Spinal cord (tissue), 10 donors: ENCODE results near the gene ISOC2. TPM values are rescaled to one million over a fixed set of nuclear protein-coding genes. Genes with fewer than 3 reads are reported as not detected.
"Not testable (repeated sequence)": the region's sequence is repeated elsewhere in the genome, so short reads cannot be mapped to it uniquely, and the experiment has no call there.

Experiments
- DNase-seq, 6 donors: peaks; one replicate each; pipeline versions ENCODE4 v3.0.0 to v3.0.0-alpha.2; 2013 to 2015; ENCODE audit warnings: low spot score in 6 of 6, low read depth in 4 of 6
- H3K27ac ChIP-seq: one replicate; pipeline ENCODE4 v1.5.1; 2013; ENCODE audit warnings: low read depth, low read length, control low read depth
- H3K27me3 ChIP-seq: one replicate; pipeline ENCODE4 v1.6.1; 2013; ENCODE audit warnings: low read length; ENCODE audit not compliant: control insufficient read depth, insufficient read depth
- H3K36me3 ChIP-seq: one replicate; pipeline ENCODE4 v1.6.1; 2013; ENCODE audit warnings: low read length; ENCODE audit not compliant: control insufficient read depth, insufficient read depth
- H3K4me1 ChIP-seq: one replicate; pipeline ENCODE4 v1.6.1; 2013; ENCODE audit warnings: low read length; ENCODE audit not compliant: control insufficient read depth, insufficient read depth
- H3K4me3 ChIP-seq: one replicate; pipeline ENCODE4 v1.5.1; 2013; ENCODE audit warnings: low read depth, low read length, control low read depth
- H3K9me3 ChIP-seq: one replicate; pipeline ENCODE4 v1.6.1; 2013; ENCODE audit warnings: low read length; ENCODE audit not compliant: control insufficient read depth, insufficient read depth
- WGBS: methylation state at CpG from one replicate; pipeline ENCODE4 v1.1.5; 2013; ENCODE audit warnings: missing lambda C conversion rate; ENCODE audit not compliant: insufficient coverage; 5-methylcytosine and 5-hydroxymethylcytosine counted together
- polyA plus RNA-seq, 2 donors: library from polyadenylated mRNA; unstranded; fragments of 120-200 nt; gene quantifications; one replicate each; pipeline ENCODE4 v1.2.1, GENCODE V29; 2013; ENCODE audit not compliant: insufficient read length in 2 of 2
- total RNA-seq, 2 donors: library from RNA; depleted of rRNA in 1 of 2; stranded (reverse); fragments of 120-200 nt in 1 of 2; fragments of >200 nt in 1 of 2; gene quantifications; one replicate each; pipeline versions ENCODE4 v1.2.3 to v1.2.4, GENCODE V29; 2013 to 2014
- donor health status: healthy.

The ISOC2 gene
- total and polyA plus RNA-seq, 4 donors = 30.3 to 65.1 (median 59.8) TPM

DNA sequence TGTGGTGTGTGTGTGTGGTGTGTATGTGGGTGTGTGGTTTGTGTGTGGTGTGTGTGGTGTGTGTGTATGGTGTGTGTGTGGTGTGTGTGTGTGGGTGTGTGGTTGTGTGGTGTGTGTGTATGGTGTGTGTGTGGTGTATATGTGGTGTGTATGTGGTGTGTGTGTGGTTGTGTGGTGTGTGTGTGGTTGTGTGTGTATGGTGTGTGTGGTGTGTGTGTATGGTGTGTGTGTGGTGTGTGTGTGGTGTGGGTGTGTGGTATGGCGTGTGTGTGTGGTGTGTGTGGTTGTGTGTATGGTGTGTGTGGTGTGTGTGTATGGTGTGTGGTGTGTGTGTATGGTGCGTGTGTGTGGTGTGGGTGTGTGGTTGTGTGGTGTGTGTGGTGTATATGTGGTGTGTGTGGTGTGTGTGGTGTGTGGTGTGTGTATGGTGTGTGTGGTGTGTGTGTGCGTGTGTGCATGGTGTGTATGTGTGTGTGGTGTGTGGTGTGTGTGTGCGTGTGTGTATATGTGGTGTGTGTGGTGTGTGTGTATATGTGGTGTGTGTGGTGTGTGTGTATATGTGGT lies 27.0 kb downstream of the ISOC2 start:
- peaks cover 11% of the 10 kb centered on the region for H3K4me1 ChIP-seq
- DNase-seq = no peak
- H3K9me3 ChIP-seq = no peaks in the 10 kb centered on the region
- 90% methylated on average over 2 of the region's 4 CpGs for WGBS
- H3K4me3 ChIP-seq = no peak overlapping the region
- no peak overlapping the region for H3K27ac ChIP-seq
- peaks cover 75% of the 10 kb centered on the region for H3K36me3 ChIP-seq
- peaks cover 2% of the 10 kb centered on the region for H3K27me3 ChIP-seq

DNA sequence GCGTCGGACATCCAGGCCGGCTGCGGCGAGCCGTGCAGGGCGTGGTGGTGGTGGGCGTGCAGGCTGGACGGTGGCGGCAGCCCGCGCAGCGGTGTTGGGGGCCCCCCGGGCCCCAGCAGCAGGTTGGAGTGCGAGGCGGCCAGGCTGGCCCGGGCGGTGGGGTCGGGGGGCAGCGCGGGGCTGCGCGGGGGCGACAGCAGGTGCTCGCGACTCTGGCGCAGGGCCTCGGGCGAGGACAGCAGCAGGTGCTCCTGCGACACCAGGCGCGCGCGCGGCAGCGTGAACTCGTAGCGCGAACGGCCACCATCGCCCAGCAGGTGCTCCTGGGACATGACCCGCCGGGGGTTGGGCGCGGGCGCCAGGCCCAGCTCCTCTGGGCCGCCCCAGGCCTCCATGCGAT lies 28.1 kb downstream of the ISOC2 start:
- Histone ChIP-seq H3K9me3 (no peaks in the 10 kb centered on the region), H3K4me1 (peaks cover 20% of the 10 kb centered on the region), H3K27me3 (peaks cover 2% of the 10 kb centered on the region), H3K4me3 (no peak overlapping the region), H3K27ac (no peak overlapping the region), H3K36me3 (peaks cover 66% of the 10 kb centered on the region)
- 19% methylated on average over 48 of the region's 48 CpGs for WGBS
- DNase-seq = no peak

DNA sequence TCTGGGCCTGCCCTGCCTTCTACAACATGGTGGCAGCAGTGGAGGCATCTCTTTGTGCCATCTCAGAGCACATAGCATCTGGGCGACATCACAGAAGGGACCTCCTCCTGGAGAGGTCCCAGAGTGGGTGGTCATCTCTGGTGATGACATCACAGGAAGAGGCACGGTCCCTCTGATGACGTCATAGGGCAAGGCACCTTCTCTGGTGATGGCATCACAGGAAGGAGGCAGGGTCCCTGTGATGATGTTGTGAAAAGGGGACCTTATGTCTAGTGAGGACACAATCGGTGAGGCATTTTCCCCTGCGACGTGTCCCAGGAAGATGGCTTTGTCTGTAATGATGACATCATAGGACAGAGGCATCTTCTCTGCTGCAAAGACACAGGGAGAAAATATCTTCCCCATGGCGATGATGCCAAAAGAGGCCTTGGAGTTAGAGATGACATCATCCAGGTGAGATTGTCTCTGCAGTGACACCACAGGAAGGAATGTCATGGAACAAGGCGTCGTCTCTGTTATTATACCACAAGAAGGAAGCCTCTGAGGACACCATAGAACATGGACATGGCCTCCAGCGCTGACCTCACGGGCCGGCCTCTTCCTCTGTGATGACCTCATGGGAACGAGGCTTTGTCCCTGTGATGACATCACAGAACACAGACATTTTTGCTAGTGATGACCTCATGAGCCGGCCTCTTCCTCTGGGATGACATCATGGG lies 29.0 kb downstream of the ISOC2 start:
- DNase-seq = no peak
- 89% methylated on average over 12 of the region's 14 CpGs for WGBS
- no peak overlapping the region for H3K27ac ChIP-seq
- H3K27me3 ChIP-seq = peaks cover 2% of the 10 kb centered on the region
- H3K36me3 ChIP-seq = peaks cover 57% of the 10 kb centered on the region
- no peaks in the 10 kb centered on the region for H3K9me3 ChIP-seq
- no peak overlapping the region for H3K4me3 ChIP-seq
- peaks cover 21% of the 10 kb centered on the region for H3K4me1 ChIP-seq

DNA sequence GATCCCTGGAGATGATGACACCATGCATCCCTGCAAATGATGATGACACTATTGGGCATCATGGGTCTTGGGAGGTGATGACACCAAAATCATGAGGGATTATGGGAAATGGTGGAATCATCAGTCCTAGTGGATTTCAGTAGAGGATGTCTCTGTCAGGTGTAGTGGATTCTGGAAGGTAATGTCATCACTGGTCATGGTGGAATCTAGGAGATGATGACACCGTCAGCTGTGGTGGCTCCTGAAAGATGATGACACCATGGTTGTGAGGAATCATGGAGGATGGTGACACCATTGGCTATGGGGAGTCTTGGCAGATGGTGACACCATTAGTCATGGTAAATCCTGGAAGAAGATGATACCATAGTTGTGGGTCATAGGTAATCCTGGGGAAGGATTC lies 30.3 kb downstream of the ISOC2 start:
- WGBS = 89% methylated on average over 1 of the region's 1 CpG
- Histone ChIP-seq H3K27me3 (peaks cover 2% of the 10 kb centered on the region), H3K27ac (no peak overlapping the region)

DNA sequence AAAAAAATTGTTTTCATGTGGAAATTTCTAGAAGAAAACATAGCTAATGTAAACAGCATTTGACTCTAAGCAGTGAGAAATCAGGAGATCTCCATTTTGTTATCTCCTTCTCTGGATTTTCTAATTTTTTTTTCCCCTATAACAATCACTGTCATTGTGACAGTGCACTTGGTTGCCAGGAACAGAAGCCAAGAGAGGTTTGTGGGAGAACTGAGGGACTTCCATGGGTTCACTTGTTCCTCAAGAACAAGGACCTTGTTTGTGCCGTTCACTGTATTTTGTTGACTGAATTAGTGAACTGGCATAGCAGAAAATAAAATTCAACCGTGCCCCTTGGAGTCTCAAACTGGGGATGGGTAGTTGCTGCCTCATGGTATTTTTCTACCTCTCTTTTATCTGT lies 35.4 kb downstream of the ISOC2 start:
- Histone ChIP-seq H3K4me3 (no peak overlapping the region), H3K36me3 (peaks cover 13% of the 10 kb centered on the region), H3K27ac (peak overlapping the region; percentile 91), H3K4me1 (peaks cover 42% of the 10 kb centered on the region), H3K27me3 (no peaks in the 10 kb centered on the region), H3K9me3 (no peaks in the 10 kb centered on the region)
- 14% methylated on average over 2 of the region's 2 CpGs for WGBS
- DNase-seq = peak in 2 of 6 donors; percentile 59 to 74

More for the DNA sequence above, 30.3 kb downstream of the ISOC2 start:
- H3K4me1 ChIP-seq = peaks cover 25% of the 10 kb centered on the region
- H3K36me3 ChIP-seq = peaks cover 49% of the 10 kb centered on the region
- H3K4me3 ChIP-seq = no peak overlapping the region
- H3K9me3 ChIP-seq = no peaks in the 10 kb centered on the region
- no peak for DNase-seq

DNA sequence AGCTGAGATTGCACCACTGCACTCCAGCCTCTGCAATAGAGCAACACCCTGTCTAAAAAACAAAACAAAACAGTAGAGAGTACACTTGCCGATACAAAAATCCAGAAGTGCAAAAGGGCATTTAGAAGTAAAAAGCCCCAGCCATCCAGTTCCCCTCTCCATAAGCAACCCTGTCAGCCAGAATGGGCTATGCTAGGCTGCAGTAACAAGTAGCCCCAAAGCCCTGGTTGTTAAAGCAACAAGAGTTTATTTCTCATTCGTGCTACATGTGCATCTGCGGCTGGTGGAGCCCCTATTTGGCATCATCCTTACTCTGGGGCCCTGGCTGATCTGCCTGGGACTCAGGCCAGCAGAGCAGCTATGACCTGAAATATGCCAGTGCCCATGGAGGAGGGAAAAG lies 36.9 kb downstream of the ISOC2 start:
- no peak overlapping the region for H3K4me3 ChIP-seq
- 70% methylated on average over 3 of the region's 3 CpGs for WGBS
- DNase-seq = no peak
- H3K4me1 ChIP-seq = peaks cover 36% of the 10 kb centered on the region
- H3K36me3 ChIP-seq = peaks cover 3% of the 10 kb centered on the region
- no peak overlapping the region for H3K27ac ChIP-seq
- no peaks in the 10 kb centered on the region for H3K9me3 ChIP-seq
- H3K27me3 ChIP-seq = no peaks in the 10 kb centered on the region

DNA sequence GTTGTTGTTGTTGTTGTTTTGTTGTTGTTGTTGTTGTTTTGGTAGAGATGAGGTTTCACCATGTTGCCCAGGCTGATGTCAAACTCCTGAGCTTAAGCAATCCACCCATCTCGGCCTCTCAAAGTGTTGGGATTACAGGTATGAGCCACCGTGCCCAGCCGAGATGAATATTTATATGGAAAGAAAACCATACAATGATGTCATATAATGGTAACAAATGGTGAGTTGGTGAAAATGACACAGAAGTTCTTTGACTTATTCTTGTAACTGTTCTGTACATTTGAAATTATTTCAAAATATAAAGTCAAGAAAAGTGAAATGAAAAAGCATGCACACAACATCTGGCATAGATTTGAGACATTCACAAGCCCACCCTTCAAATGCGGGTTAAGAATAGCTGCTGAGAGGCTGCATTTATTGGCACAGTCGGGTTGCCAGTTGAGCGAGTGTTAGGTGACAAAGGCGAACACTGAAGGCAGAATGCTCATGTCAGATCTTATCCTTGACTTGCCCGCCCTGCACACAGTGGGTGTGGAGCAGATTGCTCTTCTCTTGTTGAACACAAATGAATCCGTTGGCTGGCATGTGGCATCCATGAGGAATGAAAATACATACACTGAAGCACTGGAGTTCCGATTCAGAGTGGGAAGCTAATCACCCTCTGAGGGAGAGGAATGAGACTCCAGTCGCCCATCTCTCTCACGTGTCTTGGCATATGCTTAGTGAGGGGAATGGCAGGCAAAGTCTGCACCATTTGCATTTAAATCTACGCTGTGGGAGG lies 38.0 kb downstream of the ISOC2 start:
- WGBS = 38% methylated on average over 8 of the region's 13 CpGs
- H3K9me3 ChIP-seq = no peaks in the 10 kb centered on the region
- no peak overlapping the region for H3K27ac ChIP-seq
- peaks cover 29% of the 10 kb centered on the region for H3K4me1 ChIP-seq
- no peaks in the 10 kb centered on the region for H3K36me3 ChIP-seq
- no peak overlapping the region for H3K4me3 ChIP-seq
- DNase-seq = peak in 1 of 6 donors; percentile 90
- no peaks in the 10 kb centered on the region for H3K27me3 ChIP-seq

DNA sequence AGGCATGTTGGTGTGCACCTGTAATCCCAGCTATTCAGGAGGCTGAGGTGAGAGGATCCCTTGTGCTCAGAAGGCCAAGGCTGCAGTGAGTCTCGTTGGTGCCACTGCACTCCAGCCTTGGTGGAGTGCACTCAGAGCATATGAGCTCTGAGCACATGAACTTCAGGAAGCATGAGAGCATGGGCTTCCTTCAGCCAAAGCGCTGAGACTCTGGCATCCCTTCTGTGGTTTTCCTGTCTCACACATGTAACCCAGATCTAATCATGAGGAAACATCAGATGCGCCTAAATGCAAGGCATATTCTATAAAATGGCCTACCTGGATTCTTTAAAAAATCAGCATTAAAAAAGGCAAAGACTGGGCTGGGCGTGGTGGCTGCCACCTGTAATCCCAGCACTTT lies 40.2 kb downstream of the ISOC2 start:
- 89% methylated on average over 2 of the region's 4 CpGs for WGBS
- H3K27me3 ChIP-seq, H3K9me3 ChIP-seq, DNase-seq, H3K4me3 ChIP-seq, H3K36me3 ChIP-seq, H3K27ac ChIP-seq: not testable (repeated sequence)
- H3K4me1 ChIP-seq = peaks cover 21% of the 10 kb centered on the region

DNA sequence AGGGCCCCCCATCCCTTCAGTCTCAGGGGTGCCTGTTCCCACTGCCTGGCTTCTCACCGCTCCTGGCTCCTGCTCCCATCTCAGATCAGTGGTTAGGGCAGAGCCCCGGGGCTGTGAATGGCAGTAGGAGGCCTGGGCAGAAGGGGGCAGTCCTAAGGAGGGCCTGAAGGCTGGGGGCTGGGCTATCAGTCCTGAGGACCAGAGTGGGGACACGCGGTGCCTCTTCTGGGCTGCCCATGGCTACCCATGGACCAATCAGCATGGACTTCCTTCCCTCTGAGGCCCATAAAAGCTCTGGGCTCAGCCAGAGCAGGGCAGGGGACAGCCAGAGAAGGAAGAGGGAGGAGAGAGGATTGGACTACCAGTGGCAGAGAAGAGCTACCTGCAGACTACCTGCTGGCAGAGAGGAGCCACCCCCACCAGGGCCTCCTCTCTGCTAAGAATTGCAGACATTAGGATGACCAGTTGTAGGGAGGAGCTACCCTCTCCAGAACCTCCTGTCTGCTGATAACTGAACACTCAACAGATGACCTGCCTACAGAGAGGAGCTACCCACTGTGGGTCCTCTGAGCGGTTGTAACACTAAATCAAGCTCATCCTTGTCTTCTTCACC lies 41.7 kb downstream of the ISOC2 start:
- no peak overlapping the region for H3K4me3 ChIP-seq
- DNase-seq = no peak
- peaks cover 16% of the 10 kb centered on the region for H3K4me1 ChIP-seq
- no peaks in the 10 kb centered on the region for H3K27me3 ChIP-seq
- no peaks in the 10 kb centered on the region for H3K36me3 ChIP-seq
- no peak overlapping the region for H3K27ac ChIP-seq
- no peaks in the 10 kb centered on the region for H3K9me3 ChIP-seq
- 77% methylated on average over 5 of the region's 5 CpGs for WGBS
